H1 (cell line): ENCODE measurements around the gene PRKAA1. TPM values are rescaled to one million over a fixed set of nuclear protein-coding genes. Genes with fewer than 3 reads are reported as not detected.

Experiments used
- CTCF ChIA-PET: fragments of 300-600 bp; sonication (Branson Sonifier 250); formaldehyde crosslinking; loops from one replicate; lab custom pipeline; 2021; ENCODE audit not compliant: partially characterized antibody; lab: Charles Lee
- POLR2A ChIA-PET: fragments of 300-600 bp; sonication (Branson Sonifier 250); formaldehyde crosslinking; loops from one replicate; lab custom pipeline; 2021; ENCODE audit warnings: inconsistent platforms; ENCODE audit not compliant: partially characterized antibody; lab: Charles Lee
- DNase-seq, 2 experiments: peaks; one replicate each; pipeline versions ENCODE4 v3.0.0 to v3.0.0-alpha.2; 2010 to 2022; ENCODE audit warnings: low spot score in 2 of 2, low read depth in 1 of 2, mixed read lengths in 1 of 2
- FAIRE-seq: peaks from 2 replicates; lab custom pipeline; 2011; peaks lifted over from hg19 to GRCh38; lab: Jason Lieb, UNC
- H2AFZ ChIP-seq: 2 replicates; pipeline ENCODE4 v1.8.1; 2012; ENCODE audit warnings: low read length, inconsistent platforms
- H2AK5ac ChIP-seq: 2 replicates; pipeline ENCODE4 v1.6.1; 2013; ENCODE audit warnings: low read depth, low read length
- H2BK120ac ChIP-seq: replicated peaks from 2 replicates; pipeline ENCODE3; 2013; ENCODE audit warnings: low read depth, low read length, inconsistent platforms
- H2BK12ac ChIP-seq: 2 replicates; pipeline ENCODE4 v1.6.1; 2013; ENCODE audit warnings: low read depth, low read length
- H2BK15ac ChIP-seq: 2 replicates; pipeline ENCODE4 v1.6.1; 2013; ENCODE audit warnings: low read length
- H2BK20ac ChIP-seq: 2 replicates; pipeline ENCODE4 v1.6.1; 2013; ENCODE audit warnings: low read length
- H2BK5ac ChIP-seq: 2 replicates; pipeline ENCODE4 v1.6.1; 2013; ENCODE audit warnings: low read depth, low read length
- H3K14ac ChIP-seq: 2 replicates; pipeline ENCODE4 v1.6.1; 2013; ENCODE audit warnings: inconsistent platforms; ENCODE audit not compliant: insufficient read length
- H3K18ac ChIP-seq: 2 replicates; pipeline ENCODE4 v1.6.1; 2013; ENCODE audit warnings: low read length; ENCODE audit errors: extremely low read depth
- H3K23ac ChIP-seq: 2 replicates; pipeline ENCODE4 v1.6.1; 2013; ENCODE audit warnings: inconsistent platforms; ENCODE audit not compliant: insufficient read length
- H3K23me2 ChIP-seq: 2 replicates; pipeline ENCODE4 v1.6.1; 2013; ENCODE audit warnings: low read depth, low read length
- H3K27ac ChIP-seq: 2 replicates; pipeline ENCODE4 v1.6.1; 2011; ENCODE audit warnings: low read depth, low read length, inconsistent platforms
- H3K27me3 ChIP-seq, 4 experiments: replicated peaks in 1 of 4; 1 replicate in 1 of 4; 2 replicates in 3 of 4; pipeline versions ENCODE4 v1.6.1 to v1.8.1; 2011 to 2013; ENCODE audit warnings: low read length in 3 of 4, mild to moderate bottlenecking in 3 of 4, inconsistent platforms in 2 of 4, mixed read lengths in 2 of 4, moderate library complexity in 1 of 4; ENCODE audit not compliant: control insufficient read depth in 3 of 4, insufficient read depth in 3 of 4; ENCODE audit errors: extremely low read depth in 1 of 4
- H3K36me3 ChIP-seq, 4 experiments: 2 replicates each; pipeline versions ENCODE4 v1.6.1 to v1.8.1; 2011 to 2013; ENCODE audit warnings: mild to moderate bottlenecking in 4 of 4, low read length in 3 of 4, moderate library complexity in 2 of 4, control low read depth in 1 of 4, inconsistent platforms in 1 of 4; ENCODE audit not compliant: insufficient read depth in 4 of 4, control insufficient read depth in 2 of 4
- H3K4ac ChIP-seq: replicated peaks from 2 replicates; pipeline ENCODE3; 2013; ENCODE audit warnings: low read length, low read depth, mixed read lengths, inconsistent platforms; ENCODE audit not compliant: insufficient read length
- H3K4me1 ChIP-seq, 4 experiments: replicated peaks in 1 of 4; 1 replicate in 1 of 4; 2 replicates in 3 of 4; pipeline versions ENCODE4 v1.6.1 to v1.8.1; 2011 to 2013; ENCODE audit warnings: low read length in 3 of 4, inconsistent platforms in 2 of 4, mixed read lengths in 1 of 4; ENCODE audit not compliant: insufficient read depth in 4 of 4, control insufficient read depth in 3 of 4
- H3K4me2 ChIP-seq, 2 experiments: 2 replicates each; pipeline versions ENCODE4 v1.6.1 to v1.8.1; 2011 to 2013; ENCODE audit warnings: low read depth in 2 of 2, low read length in 2 of 2, control low read depth in 1 of 2, inconsistent platforms in 1 of 2, mild to moderate bottlenecking in 1 of 2; ENCODE audit not compliant: insufficient read depth in 1 of 2
- H3K4me3 ChIP-seq, 4 experiments: fragments of 200-600, 300-600 bp in 1 of 4; sonication (generic), shearing (Covaris generic), sonication (Bioruptor Twin) in 1 of 4; 2 replicates each; pipeline versions ENCODE4 v1.5.1 to v1.8.1; 2011 to 2016; ENCODE audit warnings: low read length in 4 of 4, low read depth in 3 of 4, control low read depth in 2 of 4, inconsistent platforms in 2 of 4, mild to moderate bottlenecking in 2 of 4, mixed read lengths in 1 of 4, moderate library complexity in 1 of 4; ENCODE audit not compliant: insufficient read depth in 2 of 4; ENCODE audit errors: extremely low read depth in 1 of 4
- H3K56ac ChIP-seq: replicated peaks from 2 replicates; pipeline ENCODE3; 2013; ENCODE audit warnings: low read depth, mild to moderate bottlenecking, mixed read lengths, low read length, inconsistent platforms; ENCODE audit not compliant: insufficient read length
- H3K79me1 ChIP-seq: 2 replicates; pipeline ENCODE4 v1.6.1; 2013; ENCODE audit warnings: low read depth, low read length, control low read depth
- H3K79me2 ChIP-seq, 2 experiments: 2 replicates each; pipeline versions ENCODE4 v1.6.1 to v1.8.1; 2012 to 2013; ENCODE audit warnings: low read length in 2 of 2, mild to moderate bottlenecking in 2 of 2, inconsistent platforms in 1 of 2; ENCODE audit not compliant: insufficient read depth in 2 of 2, control insufficient read depth in 1 of 2
- H3K9ac ChIP-seq, 4 experiments: replicated peaks in 1 of 4; 1 replicate in 1 of 4; 2 replicates in 3 of 4; pipeline versions ENCODE4 v1.6.1 to v1.8.1; 2011 to 2013; ENCODE audit warnings: low read depth in 3 of 4, low read length in 3 of 4, control low read depth in 2 of 4, mild to moderate bottlenecking in 2 of 4, moderate library complexity in 2 of 4, inconsistent platforms in 1 of 4; ENCODE audit errors: extremely low read depth in 1 of 4
- H3K9me3 ChIP-seq, 2 experiments: 2 replicates each; pipeline versions ENCODE4 v1.6.1 to v1.8.1; 2012 to 2013; ENCODE audit warnings: mild to moderate bottlenecking in 2 of 2, moderate library complexity in 2 of 2, control low read depth in 1 of 2, inconsistent platforms in 1 of 2, low read depth in 1 of 2, low read length in 1 of 2, mixed read lengths in 1 of 2; ENCODE audit not compliant: insufficient read depth in 2 of 2
- H4K20me1 ChIP-seq, 2 experiments: replicated peaks in 1 of 2; 2 replicates each; pipeline versions ENCODE3 to v1.8.1; 2011 to 2013; ENCODE audit warnings: inconsistent platforms in 2 of 2, low read length in 2 of 2, mild to moderate bottlenecking in 1 of 2; ENCODE audit not compliant: insufficient read depth in 2 of 2, control insufficient read depth in 1 of 2
- H4K5ac ChIP-seq: 2 replicates; pipeline ENCODE4 v1.6.1; 2013; ENCODE audit warnings: low read length, low read depth, mixed read lengths, inconsistent platforms; ENCODE audit not compliant: insufficient read length
- H4K8ac ChIP-seq: 2 replicates; pipeline ENCODE4 v1.8.0; 2013; ENCODE audit warnings: mild to moderate bottlenecking, moderate library complexity, low read length, inconsistent platforms; ENCODE audit not compliant: insufficient read depth; ENCODE audit errors: extremely low read depth
- H4K91ac ChIP-seq: replicated peaks from 2 replicates; pipeline ENCODE3; 2013; ENCODE audit warnings: low read length, mixed read lengths, inconsistent platforms; ENCODE audit not compliant: insufficient read length
- BRCA1 ChIP-seq: IDR thresholded peaks from 2 replicates; pipeline ENCODE4 v1.6.1; 2012; ENCODE audit warnings: low read depth, low read length, improper control_type of control experiment
- POLR2A ChIP-seq, 2 experiments: IDR thresholded peaks; 1 replicate in 1 of 2; 2 replicates in 1 of 2; pipeline ENCODE4 v1.6.1; 2011; ENCODE audit warnings: low read depth in 2 of 2, low read length in 2 of 2, mild to moderate bottlenecking in 2 of 2; ENCODE audit errors: control extremely low read depth in 1 of 2
- POLR2AphosphoS5 ChIP-seq: IDR thresholded peaks from 2 replicates; pipeline ENCODE4 v1.6.1; 2011; ENCODE audit warnings: low read depth, low read length
- WGBS, 2 experiments: shearing (Covaris generic) in 1 of 2; methylation state at CpG; one replicate each; pipeline versions ENCODE4 v1.1.6 to v1.1.7; 2013 to 2015; ENCODE audit warnings: low lambda C conversion rate in 2 of 2, mixed read lengths in 2 of 2, inconsistent platforms in 1 of 2, low coverage in 1 of 2, missing lambda C conversion rate in 1 of 2; ENCODE audit not compliant: insufficient replicate concordance in 2 of 2, insufficient coverage in 1 of 2, insufficient read length in 1 of 2; ENCODE audit errors: extremely low coverage in 1 of 2, missing lambda C conversion rate in 1 of 2; 5-methylcytosine and 5-hydroxymethylcytosine counted together
- polyA plus RNA-seq, 7 experiments: library from polyadenylated mRNA; depleted of rRNA in 3 of 7; stranded (reverse) in 5 of 7; unstranded in 2 of 7; fragments of >200 nt in 5 of 7; fragments of 200-250 nt in 2 of 7; gene quantifications; 1 replicate in 5 of 7; 2 replicates in 1 of 7; 4 replicates in 1 of 7; pipeline versions ENCODE4 v1.2.1 to v1.2.3, GENCODE V29; 2011 to 2013; ENCODE audit warnings: missing spikeins in 2 of 7, mixed read lengths in 2 of 7
- total RNA-seq: library from RNA; stranded (reverse); fragmentation: NEBNext Ultra II Directional; extraction: Animal tissue kit (Norgen Biotek cat#: 25700); gene quantifications from 2 replicates; pipeline ENCODE4 v1.2.1, GENCODE V29; 2021

Gene PRKAA1
- total and polyA plus RNA-seq, 2 of the 8 experiments (the other 6 are each of a cell fraction or from before 2014, with no cell fraction given), result 10.4 to 33.1 TPM

DNA sequence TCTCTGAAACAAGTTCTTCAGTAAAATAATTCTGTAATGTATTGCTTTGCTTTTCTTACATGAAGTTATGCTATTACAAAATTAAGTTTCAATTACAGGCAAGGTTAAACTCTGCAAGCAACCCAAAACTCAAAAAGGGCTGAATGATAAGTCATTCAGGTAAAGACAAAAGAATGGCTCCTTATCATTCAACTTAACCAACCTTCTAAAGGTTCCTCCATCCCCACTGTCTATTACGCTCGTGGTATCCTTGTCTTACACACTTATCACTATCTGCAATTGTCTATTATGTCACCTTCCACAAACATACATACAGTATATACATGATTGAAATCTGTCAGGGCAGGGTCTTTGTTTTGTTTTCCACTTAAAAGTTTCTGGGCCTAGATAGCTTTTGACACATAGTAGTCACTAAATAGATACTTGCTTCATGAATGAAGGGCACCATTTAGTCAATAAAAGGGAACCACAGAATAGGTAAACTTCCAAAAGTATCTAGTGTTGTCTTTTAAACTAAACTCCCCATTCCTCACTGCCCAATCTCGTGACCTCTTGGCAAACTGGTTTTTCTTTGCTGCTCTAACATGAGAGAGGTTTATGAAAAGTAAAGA is 30.0 kb upstream of the PRKAA1 start:
- no peak overlapping the region for H3K4me3 ChIP-seq
- no peak for DNase-seq
- H2BK20ac ChIP-seq, result no peak overlapping the region
- peaks cover 8 to 26% of the 10 kb centered on the region in 2 experiments for H4K20me1 ChIP-seq
- no peak overlapping the region for H3K9ac ChIP-seq
- no peak overlapping the region for H3K4me2 ChIP-seq
- H3K36me3 ChIP-seq, result peaks cover 43 to 74% (median 65%) of the 10 kb centered on the region in 4 experiments
- H3K14ac ChIP-seq, result no peak overlapping the region
- no peak overlapping the region for H2BK12ac ChIP-seq
- H3K27me3 ChIP-seq, result no peaks in the 10 kb centered on the region
- no peak overlapping the region for H3K23ac ChIP-seq
- H3K56ac ChIP-seq, result no peak overlapping the region
- peaks cover under 1 to 28% of the 10 kb centered on the region in 2 experiments for H3K79me2 ChIP-seq
- H4K8ac ChIP-seq, result no peak overlapping the region
- no peak overlapping the region for H2BK5ac ChIP-seq
- peak in 1 of 2 experiments; percentile 37; a peak in 1 of 3 replicates for TF ChIP-seq POLR2A (IDR thresholded peaks at IDR 0.05; ENCODE audit: control extremely low read depth in 1 of 2, low read depth in 2 of 2, low read length in 2 of 2)
- peak; percentile 66; the same call in 1 of the 2 replicates for TF ChIP-seq POLR2AphosphoS5
- TF ChIP-seq BRCA1, result no peak
- peaks cover 0 to 2% (median under 1%) of the 10 kb centered on the region in 4 experiments; a peak in 2 of 7 replicates for H3K4me1 ChIP-seq
- H2BK120ac ChIP-seq, result no peak overlapping the region
- no peak overlapping the region for H4K91ac ChIP-seq
- H3K9me3 ChIP-seq, result no peaks in the 10 kb centered on the region
- H2BK15ac ChIP-seq, result no peak overlapping the region
- no peak for FAIRE-seq
- H2AFZ ChIP-seq, result no peak overlapping the region
- no peak overlapping the region for H4K5ac ChIP-seq
- no peaks in the 10 kb centered on the region for H3K79me1 ChIP-seq
- no peak overlapping the region for H2AK5ac ChIP-seq
- H3K27ac ChIP-seq, result no peak overlapping the region
- CTCF ChIA-PET, result interaction anchor here (0.6 kb wide), 1 partner anchor 111 kb away, joined by 3 read pairs; no protein-coding TSS in a partner anchor
- H3K23me2 ChIP-seq, result no peaks in the 10 kb centered on the region
- H3K4ac ChIP-seq, result no peak overlapping the region
- 93% methylated on average over 3 of the region's 3 CpGs; no CpG with 5 or more reads in 1 of the 2 experiments for WGBS, 2 experiments
- POLR2A ChIA-PET, result interaction anchor here (1.3 to 16.9 kb wide), 10 partner anchors 11 to 85 kb away, joined by 3 to 372 read pairs (median 9); partner anchors contain the start of gene CARD6
- no peak overlapping the region for H3K18ac ChIP-seq
